DND-41 (cell line): ENCODE results near the gene LMO7.

Experiments
- ATAC-seq: fragments of 200-7000 bp; cut with Tn5 transposase; 3 replicates; pipeline ENCODE4 v1.9.1; 2021; ENCODE audit warnings: low read depth; ENCODE audit not compliant: insufficient read depth
- DNase-seq: peaks from one replicate; pipeline ENCODE4 v3.0.0-alpha.2; 2020
- H2AFZ ChIP-seq: 2 replicates; pipeline ENCODE4 v1.6.0; 2012; ENCODE audit warnings: low read depth, low read length
- H3K27ac ChIP-seq: 2 replicates; pipeline ENCODE4 v1.5.1; 2012; ENCODE audit warnings: low read length, inconsistent platforms
- H3K27me3 ChIP-seq: fragments of 200-600 bp; sonication (generic); 2 replicates; pipeline ENCODE4 v1.6.0; 2012; ENCODE audit warnings: low read length, mild to moderate bottlenecking, inconsistent platforms; ENCODE audit not compliant: insufficient read depth, poor library complexity
- H3K36me3 ChIP-seq: 2 replicates; pipeline ENCODE4 v1.5.1; 2012; ENCODE audit warnings: low read length, inconsistent platforms; ENCODE audit not compliant: insufficient read depth
- H3K4me1 ChIP-seq: 2 replicates; pipeline ENCODE4 v1.5.1; 2012; ENCODE audit warnings: mild to moderate bottlenecking, low read length; ENCODE audit not compliant: insufficient read depth
- H3K4me2 ChIP-seq: 2 replicates; pipeline ENCODE4 v1.6.0; 2012; ENCODE audit warnings: mild to moderate bottlenecking, moderate library complexity, low read length, inconsistent platforms; ENCODE audit not compliant: insufficient read depth
- H3K4me3 ChIP-seq, 2 experiments: fragments of 200-600 bp in 1 of 2; shearing (Covaris generic) in 1 of 2; 2 replicates each; pipeline ENCODE4 v1.5.1; 2012 to 2016; ENCODE audit warnings: inconsistent platforms in 2 of 2, low read length in 2 of 2, mild to moderate bottlenecking in 2 of 2, low read depth in 1 of 2, moderate library complexity in 1 of 2
- H3K79me2 ChIP-seq: 2 replicates; pipeline ENCODE4 v1.6.0; 2012; ENCODE audit warnings: low read length, inconsistent platforms; ENCODE audit not compliant: insufficient read depth
- H3K9ac ChIP-seq: 2 replicates; pipeline ENCODE4 v1.6.0; 2012; ENCODE audit warnings: low read depth, mild to moderate bottlenecking, inconsistent platforms, low read length, moderate library complexity
- H3K9me3 ChIP-seq: 2 replicates; pipeline ENCODE4 v1.5.1; 2012; ENCODE audit warnings: low read length, moderate library complexity, mild to moderate bottlenecking, inconsistent platforms; ENCODE audit not compliant: insufficient read depth, severe bottlenecking
- H4K20me1 ChIP-seq: 2 replicates; pipeline ENCODE4 v1.6.0; 2012; ENCODE audit warnings: low read length; ENCODE audit not compliant: insufficient read depth
- EZH2 ChIP-seq: IDR thresholded peaks from 3 replicates; pipeline ENCODE4 v1.6.1; 2012; ENCODE audit warnings: borderline replicate concordance, low read depth, mild to moderate bottlenecking, moderate library complexity, low read length, inconsistent platforms; ENCODE audit not compliant: severe bottlenecking
- TF ChIP-seq, protein P1 (sequence below): IDR thresholded peaks from 2 replicates; pipeline ENCODE4 v1.5.1; 2012; ENCODE audit warnings: borderline replicate concordance, low read length, moderate library complexity, mild to moderate bottlenecking; ENCODE audit not compliant: poor library complexity, severe bottlenecking; ENCODE audit errors: extremely low read depth

Gene LMO7

DNA sequence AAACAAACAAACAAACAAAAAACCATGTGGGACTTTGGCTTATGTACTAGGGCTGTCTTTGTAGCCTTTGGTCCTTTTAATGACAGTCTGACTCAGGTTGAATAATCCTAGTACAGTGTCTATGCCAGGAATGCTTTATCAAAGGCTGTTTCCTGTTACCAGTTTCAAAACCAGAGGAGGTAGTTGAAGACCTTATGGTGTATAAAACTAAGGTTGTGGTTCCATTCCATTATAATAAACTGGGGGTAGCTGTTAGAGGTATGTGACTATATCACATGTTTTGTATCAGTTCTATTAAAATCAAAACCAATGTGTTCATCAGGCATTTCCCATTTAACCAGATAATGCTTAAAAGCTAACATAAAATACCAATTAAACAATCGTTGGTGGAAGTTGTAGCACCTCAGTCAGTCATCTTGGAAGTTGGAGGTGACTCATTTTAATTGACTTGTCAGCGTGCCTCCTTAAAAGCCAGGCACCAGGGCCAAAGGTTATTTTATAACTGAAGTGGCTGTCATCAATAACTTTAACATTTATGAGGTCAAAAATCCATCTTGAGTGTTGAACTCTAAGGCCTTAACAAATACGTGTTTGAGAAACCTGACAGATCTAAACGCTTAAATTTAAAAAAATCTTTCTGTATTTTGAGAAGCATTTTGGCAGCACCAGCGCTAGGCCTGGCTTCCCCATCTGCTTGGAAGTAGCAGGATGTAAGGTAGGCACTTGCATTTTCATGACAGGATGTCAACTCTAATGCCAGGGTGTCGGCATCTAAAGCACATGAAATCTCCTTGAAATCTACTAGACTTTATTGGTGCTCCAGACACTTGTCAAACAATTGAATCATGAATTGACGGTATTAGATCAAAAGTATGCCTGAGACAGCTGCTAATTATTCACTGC, 162.5 kb downstream of the LMO7 start:
- Histone ChIP-seq H3K27me3 (no peaks in the 10 kb centered on the region), H3K27ac (no peak overlapping the region), H4K20me1 (no peaks in the 10 kb centered on the region), H3K9ac (no peak overlapping the region), H3K4me2 (no peak overlapping the region), H3K4me1 (peaks cover 7% of the 10 kb centered on the region; the same call in 1 of the 2 replicates), H3K79me2 (no peaks in the 10 kb centered on the region), H2AFZ (no peak overlapping the region), H3K9me3 (no peaks in the 10 kb centered on the region), H3K36me3 (no peaks in the 10 kb centered on the region), H3K4me3 (no peak overlapping the region)
- DNase-seq (no peak), ATAC-seq (no peak)
- no peak for TF ChIP-seq EZH2
- TF ChIP-seq, protein P1, sequence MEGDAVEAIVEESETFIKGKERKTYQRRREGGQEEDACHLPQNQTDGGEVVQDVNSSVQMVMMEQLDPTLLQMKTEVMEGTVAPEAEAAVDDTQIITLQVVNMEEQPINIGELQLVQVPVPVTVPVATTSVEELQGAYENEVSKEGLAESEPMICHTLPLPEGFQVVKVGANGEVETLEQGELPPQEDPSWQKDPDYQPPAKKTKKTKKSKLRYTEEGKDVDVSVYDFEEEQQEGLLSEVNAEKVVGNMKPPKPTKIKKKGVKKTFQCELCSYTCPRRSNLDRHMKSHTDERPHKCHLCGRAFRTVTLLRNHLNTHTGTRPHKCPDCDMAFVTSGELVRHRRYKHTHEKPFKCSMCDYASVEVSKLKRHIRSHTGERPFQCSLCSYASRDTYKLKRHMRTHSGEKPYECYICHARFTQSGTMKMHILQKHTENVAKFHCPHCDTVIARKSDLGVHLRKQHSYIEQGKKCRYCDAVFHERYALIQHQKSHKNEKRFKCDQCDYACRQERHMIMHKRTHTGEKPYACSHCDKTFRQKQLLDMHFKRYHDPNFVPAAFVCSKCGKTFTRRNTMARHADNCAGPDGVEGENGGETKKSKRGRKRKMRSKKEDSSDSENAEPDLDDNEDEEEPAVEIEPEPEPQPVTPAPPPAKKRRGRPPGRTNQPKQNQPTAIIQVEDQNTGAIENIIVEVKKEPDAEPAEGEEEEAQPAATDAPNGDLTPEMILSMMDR = no peak

DNA sequence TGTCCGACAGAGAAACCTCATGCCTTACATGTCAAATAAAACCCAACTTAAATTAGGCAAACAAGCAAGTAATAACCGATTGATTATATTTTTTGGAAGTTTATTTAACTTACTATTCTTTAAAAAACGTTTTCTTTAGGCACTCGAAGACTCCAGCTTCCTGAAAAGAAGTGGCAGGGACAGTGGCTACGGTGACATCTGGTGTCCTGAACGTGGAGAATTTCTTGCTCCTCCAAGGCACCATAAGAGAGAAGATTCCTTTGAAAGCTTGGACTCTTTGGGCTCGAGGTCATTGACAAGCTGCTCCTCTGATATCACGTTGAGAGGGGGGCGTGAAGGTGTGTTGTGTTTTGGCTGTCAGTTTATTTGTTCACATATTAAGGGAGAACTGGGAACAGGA, 164.4 kb downstream of the LMO7 start:
- H2AFZ ChIP-seq = no peak overlapping the region
- H3K9ac ChIP-seq = no peak overlapping the region
- peaks cover 7% of the 10 kb centered on the region; the same call in 1 of the 2 replicates for H3K4me1 ChIP-seq
- ATAC-seq (no peak), DNase-seq (no peak)
- no peaks in the 10 kb centered on the region for H4K20me1 ChIP-seq
- H3K27ac ChIP-seq = no peak overlapping the region
- no peaks in the 10 kb centered on the region; the same call in 1 of the 2 replicates for H3K36me3 ChIP-seq
- H3K27me3 ChIP-seq = no peaks in the 10 kb centered on the region
- H3K9me3 ChIP-seq = no peaks in the 10 kb centered on the region
- H3K79me2 ChIP-seq = no peaks in the 10 kb centered on the region
- no peak overlapping the region for H3K4me3 ChIP-seq
- no peak overlapping the region for H3K4me2 ChIP-seq
- TF ChIP-seq, protein P1 = no peak
- TF ChIP-seq EZH2 = no peak

DNA sequence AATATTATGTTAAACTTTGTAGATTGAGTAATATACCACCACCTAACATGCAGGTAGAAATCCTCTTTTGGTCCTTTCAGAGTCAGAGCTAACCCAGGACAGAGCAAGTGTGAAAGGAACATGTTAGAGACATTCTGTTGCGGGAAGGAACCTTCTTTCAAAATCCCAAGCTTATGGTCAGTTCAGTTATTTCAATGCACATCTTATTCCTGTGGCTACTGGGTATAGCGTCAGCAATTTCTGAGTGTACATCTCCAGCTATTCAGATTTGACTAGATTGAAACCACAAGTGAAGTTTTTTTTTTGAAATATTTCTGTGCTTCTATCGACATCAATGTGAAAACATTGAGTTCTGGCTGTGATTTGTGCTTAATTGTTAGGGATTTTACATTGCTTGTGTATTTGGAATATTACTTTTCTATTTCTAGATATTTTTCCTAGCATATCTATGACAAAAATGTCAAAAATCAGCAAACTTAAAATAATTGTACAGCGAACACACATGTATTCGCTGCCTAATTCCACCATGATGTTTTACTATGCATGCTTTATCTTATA, 165.3 kb downstream of the LMO7 start:
- Histone ChIP-seq H2AFZ (no peak overlapping the region), H4K20me1 (no peaks in the 10 kb centered on the region), H3K27ac (no peak overlapping the region), H3K4me2 (no peak overlapping the region), H3K4me3 (no peak overlapping the region), H3K4me1 (peaks cover 7% of the 10 kb centered on the region; the same call in 1 of the 2 replicates), H3K27me3 (no peaks in the 10 kb centered on the region), H3K9me3 (no peaks in the 10 kb centered on the region), H3K79me2 (no peaks in the 10 kb centered on the region), H3K9ac (no peak overlapping the region), H3K36me3 (no peaks in the 10 kb centered on the region; the same call in 1 of the 2 replicates)
- no peak for ATAC-seq
- TF ChIP-seq, protein P1 = no peak
- no peak for TF ChIP-seq EZH2
- DNase-seq = no peak
